ENCODE data around the gene MEI1.

- TF ChIP-seq, protein P1, sequence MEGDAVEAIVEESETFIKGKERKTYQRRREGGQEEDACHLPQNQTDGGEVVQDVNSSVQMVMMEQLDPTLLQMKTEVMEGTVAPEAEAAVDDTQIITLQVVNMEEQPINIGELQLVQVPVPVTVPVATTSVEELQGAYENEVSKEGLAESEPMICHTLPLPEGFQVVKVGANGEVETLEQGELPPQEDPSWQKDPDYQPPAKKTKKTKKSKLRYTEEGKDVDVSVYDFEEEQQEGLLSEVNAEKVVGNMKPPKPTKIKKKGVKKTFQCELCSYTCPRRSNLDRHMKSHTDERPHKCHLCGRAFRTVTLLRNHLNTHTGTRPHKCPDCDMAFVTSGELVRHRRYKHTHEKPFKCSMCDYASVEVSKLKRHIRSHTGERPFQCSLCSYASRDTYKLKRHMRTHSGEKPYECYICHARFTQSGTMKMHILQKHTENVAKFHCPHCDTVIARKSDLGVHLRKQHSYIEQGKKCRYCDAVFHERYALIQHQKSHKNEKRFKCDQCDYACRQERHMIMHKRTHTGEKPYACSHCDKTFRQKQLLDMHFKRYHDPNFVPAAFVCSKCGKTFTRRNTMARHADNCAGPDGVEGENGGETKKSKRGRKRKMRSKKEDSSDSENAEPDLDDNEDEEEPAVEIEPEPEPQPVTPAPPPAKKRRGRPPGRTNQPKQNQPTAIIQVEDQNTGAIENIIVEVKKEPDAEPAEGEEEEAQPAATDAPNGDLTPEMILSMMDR (IDR thresholded peaks at IDR 0.05), result no peak
- TF ChIP-seq ZFX (IDR thresholded peaks at IDR 0.05; ENCODE audit: borderline replicate concordance), result no peak
Observed at GRCh38 chr22:41844036-41844435, 144.7 kb downstream of the MEI1 start.

Data from 22Rv1 (cell line).